M059J (cell line): Measurements from ENCODE around the gene NPR2. TPM values are rescaled to one million over a fixed set of nuclear protein-coding genes. Genes with fewer than 3 reads are reported as not detected.

Experiments used
- DNase-seq: peaks from one replicate; pipeline ENCODE4 v3.0.0-alpha.2; 2012; ENCODE audit warnings: low read depth
- total RNA-seq: library from RNA; depleted of rRNA; stranded (reverse); fragments of >200 nt; shearing (Covaris generic); gene quantifications from 2 replicates; pipeline ENCODE4 v1.2.3, GENCODE V29; 2014

NPR2 gene
- total RNA-seq, 1 experiment from 2014 or later = 7.6 TPM

DNA sequence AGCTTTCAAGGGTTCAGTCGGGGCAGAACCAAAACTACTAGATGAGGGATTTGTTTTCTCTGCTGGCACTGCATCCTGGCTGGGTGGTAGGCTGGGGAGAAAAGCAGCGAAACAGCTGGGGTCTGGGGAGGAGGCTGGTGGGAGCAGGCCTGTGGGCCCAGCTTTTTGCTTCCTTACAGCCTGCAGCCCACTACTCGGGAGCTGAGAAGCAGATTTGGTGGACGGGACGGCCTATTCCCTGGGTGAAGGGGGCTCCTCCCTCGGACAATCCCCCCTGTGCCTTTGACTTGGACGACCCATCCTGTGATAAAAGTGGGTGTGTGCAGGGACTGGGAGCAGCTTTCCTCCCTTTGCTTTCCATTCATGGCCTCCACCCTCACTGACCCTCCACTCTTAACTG, 9.1 kb downstream of the NPR2 start:
- no peak for DNase-seq

DNA sequence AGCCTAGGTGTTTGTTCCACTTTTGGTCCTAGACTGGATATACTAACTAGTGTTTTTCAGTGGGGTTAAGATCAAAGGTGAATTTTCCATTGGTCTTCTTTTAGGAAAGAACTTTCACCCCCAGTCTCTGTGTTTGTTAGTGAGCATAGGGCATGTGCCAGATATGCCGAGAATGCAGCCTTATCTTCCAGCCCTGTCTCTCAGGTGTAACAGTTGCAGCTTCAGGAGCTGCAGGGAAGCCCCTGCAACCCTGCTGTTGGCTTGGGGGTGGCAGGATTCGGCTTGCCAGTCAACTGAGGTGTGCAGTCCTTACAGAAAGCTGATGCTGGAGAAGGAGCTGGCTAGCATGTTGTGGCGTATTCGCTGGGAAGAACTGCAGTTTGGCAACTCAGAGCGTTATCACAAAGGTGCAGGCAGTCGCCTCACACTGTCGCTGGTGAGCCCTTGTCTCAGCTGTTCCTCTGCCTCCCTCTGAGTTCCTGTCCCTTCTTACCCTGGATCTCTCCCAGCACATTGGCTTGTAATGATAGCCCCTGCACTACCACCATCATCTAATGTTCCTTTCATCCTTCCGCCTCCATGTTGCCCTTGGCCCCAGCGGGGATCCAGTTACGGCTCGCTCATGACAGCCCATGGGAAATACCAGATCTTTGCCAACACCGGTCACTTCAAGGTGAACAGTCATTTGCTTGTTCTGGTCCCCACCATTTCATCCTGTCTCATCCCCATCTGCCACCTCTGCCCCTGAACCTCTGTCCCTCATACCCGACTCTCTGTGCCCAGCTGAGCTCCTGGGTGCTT, 10.1 kb downstream of the NPR2 start:
- DNase-seq = no peak

DNA sequence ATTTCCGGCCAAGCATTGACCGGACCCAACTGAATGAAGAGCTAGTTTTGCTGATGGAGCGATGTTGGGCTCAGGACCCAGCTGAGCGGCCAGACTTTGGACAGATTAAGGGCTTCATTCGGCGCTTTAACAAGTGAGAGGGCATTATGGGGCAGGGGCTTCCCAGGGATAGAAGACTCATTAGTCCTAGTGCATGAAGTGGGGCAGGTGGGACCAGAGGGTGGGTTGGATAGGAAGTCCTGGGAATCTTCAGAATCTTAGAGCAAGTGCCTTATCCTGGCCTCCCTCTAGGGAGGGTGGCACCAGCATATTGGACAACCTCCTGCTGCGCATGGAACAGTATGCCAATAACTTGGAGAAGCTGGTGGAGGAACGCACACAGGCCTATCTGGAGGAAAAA, 14.7 kb downstream of the NPR2 start:
- DNase-seq = no peak

DNA sequence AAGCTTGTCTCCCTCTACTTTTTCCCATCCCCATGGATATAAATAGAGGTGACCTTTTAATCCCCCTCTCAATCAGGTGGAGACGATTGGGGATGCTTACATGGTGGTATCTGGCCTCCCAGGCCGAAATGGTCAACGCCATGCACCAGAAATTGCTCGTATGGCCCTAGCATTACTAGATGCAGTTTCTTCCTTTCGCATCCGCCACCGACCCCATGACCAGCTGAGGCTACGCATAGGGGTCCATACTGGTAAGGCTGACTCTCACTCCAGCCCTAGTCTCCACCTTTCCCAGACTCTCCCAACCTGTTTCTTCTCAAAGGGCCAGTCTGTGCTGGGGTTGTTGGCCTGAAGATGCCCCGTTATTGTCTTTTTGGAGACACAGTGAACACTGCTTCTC, 17.0 kb downstream of the NPR2 start:
- no peak for DNase-seq

DNA sequence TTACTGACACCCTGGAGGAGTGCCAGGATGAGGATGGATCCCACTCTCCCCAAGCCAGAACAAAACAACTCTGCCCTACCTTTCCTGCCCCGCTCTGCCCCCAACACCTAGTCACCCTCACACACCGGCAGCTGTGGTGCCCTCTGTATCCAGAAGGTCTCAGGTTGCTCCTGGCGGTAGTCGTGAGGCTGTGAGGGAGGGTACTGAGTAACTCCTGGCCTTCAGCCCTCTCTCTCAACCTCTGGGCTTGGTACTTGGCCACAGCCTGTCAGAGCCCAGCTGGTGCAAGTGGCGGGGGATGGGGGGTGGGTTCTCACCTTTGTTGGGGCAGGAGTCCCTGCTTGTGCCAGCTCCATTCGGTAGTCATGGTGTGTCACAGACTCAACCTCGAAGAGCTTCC, 18.7 kb downstream of the NPR2 start:
- DNase-seq = no peak

DNA sequence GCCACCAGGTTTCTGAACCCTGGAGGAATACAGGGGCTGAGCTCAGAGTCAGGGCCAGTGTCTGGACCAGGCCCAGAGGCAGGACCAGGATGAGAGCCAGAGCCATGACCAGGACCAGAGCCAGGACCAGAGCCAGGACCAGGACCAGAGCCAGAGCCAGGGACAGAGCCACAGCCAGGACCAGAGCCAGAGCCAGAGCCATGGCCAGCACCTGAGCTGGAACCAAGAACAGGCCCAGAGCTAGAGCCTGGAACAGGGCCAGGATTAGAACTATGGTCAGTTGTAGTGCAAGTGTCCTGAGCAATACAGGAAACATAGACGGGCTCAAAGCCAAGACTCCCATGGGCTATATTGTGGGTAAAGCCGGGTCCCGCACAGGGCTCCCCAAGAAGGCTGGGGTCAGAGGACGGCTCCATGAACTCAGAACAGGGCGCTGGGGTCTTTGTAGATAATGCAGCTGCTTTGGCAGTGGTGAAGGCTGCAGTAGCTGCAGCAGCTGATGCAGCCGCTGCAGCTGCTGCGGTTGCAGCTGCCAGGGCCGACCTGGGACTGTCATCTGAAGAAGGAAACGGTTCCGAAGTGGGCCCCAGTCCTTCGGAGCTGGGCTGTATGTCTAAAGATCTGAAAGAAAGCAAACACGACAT, 20.1 kb downstream of the NPR2 start:
- DNase-seq = peak; percentile 67

DNA sequence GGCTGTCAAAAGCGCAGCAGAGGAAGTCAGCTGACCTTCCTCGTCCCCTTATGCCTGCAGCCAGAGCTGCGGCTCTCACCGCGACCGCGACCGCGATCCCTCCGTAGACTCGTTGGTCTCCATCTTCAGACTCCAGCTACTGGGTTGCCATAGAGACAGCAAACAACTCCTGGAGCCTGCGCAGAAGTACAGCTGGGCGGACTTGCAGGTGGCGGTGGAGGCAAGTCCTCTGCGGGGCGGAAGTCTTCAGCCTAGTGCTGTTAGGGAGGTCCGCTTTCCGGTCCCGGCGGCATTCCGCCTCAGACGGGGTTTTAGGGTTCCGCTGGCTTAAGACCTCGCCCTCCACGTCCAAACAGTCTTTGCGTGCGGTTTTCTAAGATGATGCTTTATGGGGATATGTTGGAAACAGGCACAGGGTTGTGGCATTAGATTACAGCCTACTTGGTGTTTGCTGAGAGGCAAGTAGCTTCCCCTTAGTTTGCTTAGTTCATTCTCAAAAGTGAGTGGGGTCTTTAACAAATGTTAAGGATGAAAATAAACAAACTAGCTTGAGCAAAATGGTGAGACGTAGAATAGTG, 20.7 kb downstream of the NPR2 start, which contains the start of gene SPAG8:
TSS of gene SPAG8 (minus strand) at position 238 of the 578 bp plus-strand sequence. CDS start at position 123, 115 bp downstream.
- DNase-seq = peak; percentile 99

DNA sequence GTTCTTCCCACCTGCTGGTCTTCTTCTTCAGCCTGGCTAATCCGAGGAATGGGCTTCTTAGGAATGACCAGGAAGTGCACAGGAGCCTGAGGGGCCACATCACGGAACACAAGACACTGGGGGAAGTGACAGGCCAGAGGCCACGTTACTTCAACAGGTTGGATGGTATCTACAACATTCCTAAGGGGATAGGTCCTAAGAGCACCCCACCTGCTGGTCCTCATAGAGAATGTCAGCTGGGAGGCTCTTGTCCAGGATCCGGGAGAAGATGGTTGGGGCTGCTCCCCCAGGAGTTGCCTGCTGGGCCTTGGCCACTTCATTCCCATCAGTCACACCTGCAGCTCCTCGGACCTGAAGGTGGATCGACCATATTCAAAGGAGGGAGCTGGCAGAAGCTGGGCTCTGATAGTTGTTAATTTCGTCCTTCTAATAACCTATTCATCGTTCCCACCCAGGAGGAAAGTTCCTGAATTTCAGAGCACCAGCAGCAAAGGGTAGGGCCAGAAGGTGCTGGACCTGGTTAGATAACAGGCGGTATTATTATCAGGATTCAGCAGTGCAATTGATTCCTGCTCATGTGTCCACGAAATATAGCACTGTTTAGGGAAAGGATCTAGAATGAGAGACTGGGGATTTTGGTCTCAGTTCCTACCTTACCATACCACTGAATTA, 22.2 kb downstream of the NPR2 start:
- peak; percentile 67 for DNase-seq

DNA sequence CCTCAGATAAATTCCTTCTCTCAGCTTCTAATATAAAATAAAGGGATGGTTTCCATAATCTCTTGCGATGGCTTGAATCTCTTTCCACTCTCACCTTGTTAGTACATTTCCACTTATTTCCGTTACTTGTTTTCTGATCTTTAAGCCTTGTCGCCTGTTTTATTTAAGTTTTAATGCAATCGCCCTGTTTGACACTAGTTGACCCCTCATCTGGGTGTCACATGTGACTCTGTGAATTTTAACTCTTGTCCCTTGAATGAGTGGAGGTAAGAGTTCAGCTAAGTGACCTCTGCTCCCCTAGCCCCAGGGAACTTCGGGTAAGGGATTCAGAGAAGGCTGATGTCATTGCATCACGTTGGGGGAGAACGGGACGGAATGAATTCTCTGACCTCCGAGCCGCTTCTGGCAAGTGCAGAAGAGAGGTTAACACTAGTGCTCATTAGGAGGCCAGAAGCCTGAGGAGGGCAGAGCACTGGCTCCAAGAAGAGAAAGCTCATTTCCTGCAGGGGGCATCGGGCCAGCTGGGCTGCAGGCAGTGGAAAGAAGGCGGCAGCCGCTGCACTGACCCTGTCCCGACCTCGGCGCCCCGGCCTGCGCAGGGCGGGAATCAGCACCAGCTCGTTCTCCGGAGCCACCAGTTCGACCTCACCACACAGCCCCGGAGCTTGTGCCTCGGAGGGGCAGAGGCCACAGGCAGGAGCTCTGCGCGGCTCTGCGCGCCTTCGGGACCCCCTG, 22.9 kb downstream of the NPR2 start:
- DNase-seq = peak; percentile 74

DNA sequence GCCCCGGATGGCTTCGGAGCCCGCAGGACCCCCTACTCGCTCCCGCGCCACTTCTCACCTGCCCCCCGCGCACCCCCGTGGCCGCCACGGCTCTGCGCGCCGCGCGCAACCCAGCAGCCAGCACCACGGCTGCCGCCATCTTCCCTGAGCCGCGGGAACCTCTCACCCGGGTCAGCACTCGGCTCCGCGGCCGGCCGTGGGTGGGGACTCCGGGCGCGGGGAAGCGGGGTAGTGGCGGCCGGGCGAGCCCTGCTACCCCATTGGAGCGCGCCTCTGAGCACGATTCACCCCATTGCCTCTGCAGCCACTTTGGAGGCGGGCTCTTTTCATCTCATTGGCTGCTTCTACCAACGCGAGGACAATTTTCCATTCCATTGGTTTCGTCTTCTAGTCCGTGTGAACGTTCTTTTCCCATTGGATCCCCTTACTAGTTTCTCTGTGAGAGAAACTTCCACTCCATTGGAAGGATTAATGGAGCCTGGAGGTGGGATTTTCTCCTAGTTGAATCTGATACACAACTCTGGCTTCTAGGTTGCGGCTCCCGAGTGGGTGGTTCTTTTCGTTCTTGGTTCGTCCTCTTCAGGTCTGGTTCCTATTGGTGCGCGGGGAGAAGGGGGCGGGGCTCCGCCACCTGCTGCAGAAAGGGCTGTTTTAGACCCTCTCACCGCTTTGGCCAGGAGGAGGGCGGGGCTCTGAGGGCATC, 23.6 kb downstream of the NPR2 start, which contains the start of gene HINT2:
TSS of gene HINT2 (minus strand) at position 202 of the 703 bp plus-strand sequence. CDS start at position 139, 63 bp downstream.
- DNase-seq = peak; percentile 100

DNA sequence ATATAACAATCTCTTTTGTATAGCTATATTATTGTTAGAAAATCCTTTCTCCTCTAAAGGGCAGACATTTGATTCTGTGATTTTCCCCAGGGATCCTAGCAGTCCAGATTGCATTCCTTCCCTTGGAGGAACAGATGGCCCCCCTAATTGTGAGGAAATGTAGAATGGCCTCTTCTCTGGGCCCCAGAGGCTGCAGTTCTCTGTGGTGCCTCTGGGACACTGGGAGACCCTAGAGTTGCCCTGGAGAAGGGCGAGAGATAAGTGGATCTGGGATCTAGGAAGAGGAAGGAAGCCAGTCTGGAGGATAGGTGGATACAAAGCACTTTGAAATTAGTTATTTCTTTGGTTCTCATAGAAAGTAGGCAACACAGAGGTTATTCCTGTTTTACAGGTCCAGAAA, 25.3 kb downstream of the NPR2 start:
- DNase-seq = no peak

DNA sequence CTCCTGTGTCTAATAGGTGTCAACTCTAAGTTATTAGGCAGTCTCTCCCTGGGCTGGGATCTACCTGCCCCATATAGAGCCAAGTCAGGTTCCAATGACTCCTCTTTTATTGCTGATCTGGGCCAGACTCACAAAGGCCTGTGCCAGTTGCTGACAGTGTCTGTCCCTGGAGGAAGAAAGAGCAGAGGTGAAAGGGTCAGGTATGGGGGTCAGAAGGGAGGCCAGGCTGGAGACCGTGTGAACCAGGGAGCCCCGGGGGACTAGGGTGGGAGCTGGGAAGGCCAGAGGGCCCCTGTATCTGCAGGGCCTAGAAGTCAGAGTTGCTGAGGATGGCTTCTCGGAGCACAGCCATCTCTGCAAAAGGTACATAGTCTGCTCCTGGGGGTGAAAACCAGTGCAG, 26.9 kb downstream of the NPR2 start:
- DNase-seq = no peak

DNA sequence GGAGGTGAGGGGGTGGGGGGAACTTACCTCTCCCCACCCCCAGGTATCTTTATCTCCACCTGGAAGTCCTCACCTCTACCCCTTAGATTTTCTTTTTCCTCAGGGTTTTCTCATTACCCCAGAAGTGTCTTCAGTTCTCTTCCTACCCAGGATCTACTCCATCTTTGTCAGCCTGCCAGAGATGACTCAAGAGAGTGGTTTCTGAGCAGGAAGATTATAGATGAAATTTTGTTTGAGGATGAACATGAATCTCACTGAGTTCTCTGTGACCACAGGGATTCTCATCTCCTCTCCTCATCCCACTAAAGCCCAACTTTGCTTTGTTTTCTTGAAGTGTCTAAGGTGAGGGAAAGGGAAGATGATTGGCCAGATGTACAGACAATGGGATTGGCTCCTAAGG, 28.7 kb downstream of the NPR2 start:
- peak; percentile 79 for DNase-seq

DNA sequence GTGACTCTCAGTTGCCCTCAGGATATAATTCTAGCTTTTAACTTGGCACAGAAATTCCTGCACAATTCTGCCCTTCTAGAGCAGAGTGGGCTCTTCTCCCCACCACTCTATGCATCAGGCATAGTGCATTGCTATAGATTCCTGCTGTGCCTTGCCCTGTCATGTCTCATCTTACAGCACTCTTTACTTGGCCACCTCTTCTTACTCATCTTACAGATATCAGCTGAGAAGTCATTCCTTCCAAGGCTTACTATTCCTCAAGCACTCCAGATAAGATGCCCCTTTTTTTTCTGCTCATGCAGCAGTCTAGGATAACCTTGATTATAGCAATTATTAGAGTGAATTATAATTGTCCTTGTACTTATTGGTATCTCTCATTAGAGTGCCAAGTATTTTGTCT, 31.5 kb downstream of the NPR2 start:
- DNase-seq = no peak

DNA sequence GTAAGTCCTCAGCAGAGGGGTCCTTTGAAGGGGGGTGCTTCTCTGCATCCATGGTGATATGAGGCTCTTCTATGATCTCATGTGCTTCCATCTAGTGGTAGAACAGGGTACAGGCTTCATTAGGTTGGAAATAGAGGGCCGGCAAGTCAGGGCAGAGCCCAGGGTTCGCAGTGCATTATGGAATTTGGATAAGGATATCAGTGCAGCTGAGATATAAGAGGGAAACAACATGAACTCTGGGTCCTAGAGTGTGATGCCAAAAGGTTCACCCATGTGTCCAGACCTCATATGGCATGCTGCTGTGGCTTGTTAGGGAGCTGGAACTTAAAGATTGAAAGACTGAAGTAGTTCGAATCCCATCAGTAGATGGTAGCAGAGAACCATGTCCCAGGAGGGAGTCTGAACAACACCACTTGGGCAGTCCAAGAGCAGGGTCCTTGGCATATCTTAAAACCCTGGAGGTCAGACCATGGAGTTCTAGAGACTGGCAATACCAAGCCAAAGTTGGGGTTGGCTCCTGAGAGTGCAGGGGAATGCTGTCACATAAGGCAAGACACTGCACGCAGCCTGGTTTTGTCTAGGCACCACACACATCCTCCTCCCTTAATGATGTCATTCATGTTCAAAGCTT, 34.8 kb downstream of the NPR2 start:
- peak; percentile 70 for DNase-seq

DNA sequence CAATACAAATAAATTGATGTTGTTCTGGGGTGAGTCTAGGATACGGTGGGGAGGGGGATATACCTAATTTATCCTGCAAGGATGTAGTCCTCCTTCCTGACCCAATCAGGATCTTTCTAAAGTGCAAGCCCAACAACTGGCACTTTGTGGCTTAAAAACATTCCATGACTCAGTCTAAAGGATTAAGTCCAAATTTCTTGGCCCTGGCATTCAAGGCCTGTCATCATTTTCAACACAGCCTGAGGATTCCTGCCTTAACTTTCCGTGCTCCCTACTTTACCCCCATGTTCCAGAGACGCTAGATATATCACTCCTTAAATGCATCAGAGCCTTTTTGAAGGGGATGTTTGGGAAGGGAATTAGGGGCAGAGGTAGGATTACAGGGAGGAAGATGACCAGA, 36.1 kb downstream of the NPR2 start:
- DNase-seq = peak; percentile 70

DNA sequence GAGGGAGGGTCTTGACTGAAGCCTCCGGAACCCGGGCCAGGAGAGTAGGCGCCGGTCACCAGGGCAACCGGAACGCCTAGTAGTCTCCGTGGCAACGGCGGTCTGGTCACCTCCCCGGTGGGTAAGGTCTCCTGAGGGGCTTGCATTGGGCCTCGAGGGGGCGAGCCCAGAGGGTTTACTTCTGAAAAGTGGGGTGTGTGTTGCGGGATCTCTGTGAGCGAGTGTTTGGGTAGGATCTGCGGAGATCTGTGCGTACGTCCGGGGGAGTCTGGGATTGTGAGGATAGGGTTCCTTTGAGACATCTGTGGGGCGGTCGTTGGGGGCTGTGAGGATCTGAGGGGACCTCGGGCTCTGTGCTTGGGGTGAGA, 37.3 kb downstream of the NPR2 start, which contains the start of gene FAM221B:
TSS of gene FAM221B (minus strand) at position 17 of the 368 bp plus-strand sequence. CDS start 2,571 bp downstream, outside the sequence.
- DNase-seq = no peak

DNA sequence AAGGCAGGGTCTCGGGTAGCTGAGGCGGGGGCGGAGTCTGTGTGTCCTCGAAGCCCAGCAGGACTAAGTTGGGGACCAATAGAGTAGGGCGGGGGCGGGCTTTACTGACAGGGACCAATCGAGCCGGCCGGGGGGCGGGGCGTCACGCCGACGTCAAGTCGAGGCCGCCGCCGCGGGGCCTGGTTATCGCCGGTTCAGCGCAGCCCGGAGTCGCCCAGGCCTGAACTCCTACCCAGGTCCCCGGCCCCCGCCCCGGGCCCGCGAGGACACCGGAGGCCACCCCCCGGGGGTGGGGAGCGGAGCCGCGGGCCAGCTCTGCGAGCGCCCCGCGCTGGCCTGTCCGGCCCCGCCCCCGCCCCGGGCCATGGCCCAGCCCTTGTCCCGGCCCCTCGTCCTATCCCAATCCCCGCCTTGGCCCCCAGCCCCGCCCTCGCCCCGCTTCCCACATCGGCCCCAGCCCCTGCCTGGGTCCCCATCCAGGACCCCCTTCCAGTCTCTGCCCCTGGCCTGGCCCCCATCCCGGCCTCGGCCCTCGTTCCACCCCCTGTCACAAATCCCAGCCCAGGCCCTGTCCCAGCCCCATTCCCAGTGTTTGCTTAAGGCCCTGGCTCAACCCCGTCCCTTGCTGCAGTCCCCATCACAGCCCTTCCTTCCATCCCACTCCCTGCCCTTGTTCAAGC, 37.8 kb downstream of the NPR2 start, which contains the start of gene TMEM8B:
TSS of gene TMEM8B (plus strand) at position 145 of the 680 bp plus-strand sequence. CDS start at position 365, 220 bp downstream.
- DNase-seq = peak; percentile 90

DNA sequence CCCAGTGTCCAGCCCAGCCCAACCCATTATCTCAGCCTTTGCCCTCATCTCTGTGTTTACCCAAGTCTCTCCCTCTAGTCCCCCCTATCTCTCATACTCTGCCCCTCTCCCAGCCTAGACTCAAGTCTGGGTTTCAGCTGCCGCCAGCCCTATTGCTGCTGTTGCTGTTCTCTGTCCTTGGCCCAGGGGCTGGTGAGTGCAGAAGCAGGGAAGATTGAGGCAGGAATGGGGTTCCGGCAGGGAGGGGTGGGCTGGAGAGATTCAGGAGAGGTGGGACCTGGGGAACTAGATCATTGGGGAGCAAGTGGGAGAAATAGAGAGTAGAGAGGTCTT, 38.3 kb downstream of the NPR2 start:
- DNase-seq = no peak

DNA sequence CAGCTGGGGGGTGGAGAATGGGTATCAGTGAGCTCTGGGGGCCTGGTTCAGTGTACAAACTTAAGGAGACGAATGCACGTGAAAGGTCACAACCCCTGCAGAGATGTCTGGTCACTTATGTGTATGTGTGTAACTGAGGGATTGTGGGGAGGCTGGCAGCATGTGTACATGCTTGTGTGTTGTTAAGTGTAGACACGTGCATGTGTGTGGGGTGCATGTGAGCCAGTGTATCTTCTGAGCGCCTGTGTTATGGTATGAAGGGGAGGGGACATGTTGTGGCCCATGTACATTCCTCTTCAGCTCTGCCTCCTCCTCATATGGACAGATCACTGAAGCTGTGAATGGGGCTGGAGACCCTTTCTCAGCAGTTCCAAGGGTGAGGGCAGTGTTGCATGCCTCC, 39.6 kb downstream of the NPR2 start:
- DNase-seq = no peak
